AG20443 (cell line): ENCODE measurements around the gene HSDL2.
"Not testable (repeated sequence)": the region's sequence is repeated elsewhere in the genome, so short reads cannot be mapped to it uniquely, and the experiment has no call there.

Experiments
- DNase-seq: peaks from one replicate; pipeline ENCODE4 v3.0.0; 2012; ENCODE audit warnings: low spot score, mixed read lengths

HSDL2 gene

DNA sequence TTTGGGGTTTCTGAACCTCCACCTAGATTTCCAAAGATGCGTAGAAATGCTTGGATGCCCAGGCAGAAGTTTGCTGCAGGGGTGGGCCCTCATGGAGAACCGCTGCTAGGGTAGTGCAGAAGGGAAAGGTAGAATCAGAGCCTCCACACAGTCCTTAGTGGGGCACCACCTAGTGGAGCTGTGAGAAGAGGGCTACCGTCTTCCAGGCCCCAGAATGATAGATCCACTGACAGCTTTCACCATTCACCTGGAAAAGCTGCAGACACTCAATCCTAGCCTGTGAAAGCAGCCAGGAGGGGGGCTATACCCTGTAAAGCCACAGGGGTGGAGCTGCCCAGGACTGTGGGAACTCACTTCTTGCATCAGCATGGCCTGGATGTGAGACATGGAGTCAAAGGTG, 13.3 kb upstream of the HSDL2 start:
- DNase-seq, result no peak

DNA sequence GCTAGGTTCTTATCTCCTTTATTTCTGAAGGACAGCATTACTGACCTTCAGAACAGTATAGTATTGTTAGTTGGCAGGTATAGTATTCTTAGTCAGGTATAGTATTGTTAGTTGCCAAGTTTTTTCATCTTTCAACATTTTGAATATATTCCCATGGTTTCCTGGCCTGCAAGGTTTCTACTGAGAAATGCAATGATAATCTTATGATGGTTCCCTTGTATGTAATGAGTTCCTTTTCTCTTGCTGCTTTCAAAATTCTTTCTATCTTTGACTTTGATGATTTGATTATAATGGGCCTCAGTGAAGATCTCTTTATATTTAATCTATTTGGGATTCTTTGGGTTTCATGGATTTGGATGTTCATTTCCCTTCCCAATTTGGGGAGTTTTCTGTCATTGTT, 12.4 kb upstream of the HSDL2 start:
- no peak for DNase-seq

DNA sequence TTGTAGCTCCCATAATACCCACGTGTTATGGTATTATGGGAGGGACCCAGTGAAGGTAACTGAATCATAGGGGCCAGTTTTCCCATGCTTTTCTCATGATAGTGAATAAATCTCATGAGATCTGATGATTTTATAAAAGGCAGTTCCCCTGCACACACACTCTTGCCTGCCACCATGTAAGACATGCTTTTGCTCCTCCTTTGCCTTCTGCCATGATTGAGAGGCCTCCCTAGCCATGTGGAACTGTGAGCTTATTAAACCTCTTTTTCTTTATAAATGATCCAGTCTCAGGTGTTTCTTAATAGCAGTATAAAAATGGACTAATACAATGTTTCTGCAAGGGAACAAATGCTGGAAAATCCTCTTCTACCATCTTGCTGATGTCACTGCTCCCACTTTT, 10.1 kb upstream of the HSDL2 start:
- DNase-seq, result no peak

DNA sequence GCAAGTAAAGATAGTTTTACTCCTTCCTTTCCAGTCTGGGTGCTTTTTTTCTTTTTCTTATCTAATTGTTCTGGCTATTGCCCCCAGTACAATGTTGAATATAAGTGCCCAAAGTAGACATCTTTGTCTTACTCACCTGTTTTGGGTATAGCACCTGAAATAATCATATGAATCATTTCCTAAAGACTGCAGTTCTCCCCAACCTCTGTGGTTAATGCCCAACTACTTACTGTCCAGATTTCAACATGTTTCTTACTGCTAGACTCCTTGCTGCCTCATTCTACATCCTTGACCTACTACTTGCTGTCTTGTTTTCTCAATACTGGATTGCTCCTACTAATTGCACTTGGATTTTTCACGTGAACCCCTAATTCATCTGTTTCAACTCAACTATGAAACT, 8.8 kb upstream of the HSDL2 start:
- DNase-seq, result no peak

DNA sequence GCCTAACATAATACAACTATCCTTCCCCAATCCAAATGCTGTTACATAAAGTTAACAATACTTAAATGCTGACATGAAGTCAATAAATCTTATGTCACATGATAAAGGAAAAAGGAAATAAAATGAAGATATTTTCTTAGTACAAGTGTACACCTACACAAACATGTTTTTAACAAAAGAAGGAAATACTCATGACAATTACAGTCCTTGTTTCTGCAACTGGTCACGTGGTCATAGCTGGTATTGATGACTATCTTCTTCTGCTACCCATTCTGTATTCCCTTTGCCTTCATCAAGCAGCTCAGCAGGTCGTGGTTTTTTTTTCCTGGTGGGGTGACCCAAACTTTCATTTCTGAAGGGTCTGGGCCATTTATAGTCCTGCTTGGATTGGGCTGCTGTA, 6.2 kb upstream of the HSDL2 start:
- not testable (repeated sequence) for DNase-seq

DNA sequence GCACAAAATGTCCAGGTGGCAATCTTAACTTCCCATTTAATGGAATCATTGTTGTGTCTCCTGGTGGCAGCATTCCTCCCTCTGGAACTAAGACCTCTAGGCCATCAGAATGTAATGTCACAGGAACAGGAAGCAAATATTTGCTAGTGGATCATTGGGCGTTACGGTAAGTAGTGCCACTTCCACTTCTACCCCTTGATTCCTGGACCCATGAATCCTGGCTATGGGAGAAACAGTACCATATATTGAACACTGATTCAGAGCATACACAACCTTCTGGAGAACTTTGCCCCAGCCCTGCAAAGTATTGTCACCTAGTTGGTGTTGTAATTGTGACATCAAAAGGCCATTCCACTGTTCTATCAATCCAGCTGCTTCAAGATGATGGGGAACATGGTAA, 5.7 kb upstream of the HSDL2 start:
- not testable (repeated sequence) for DNase-seq

DNA sequence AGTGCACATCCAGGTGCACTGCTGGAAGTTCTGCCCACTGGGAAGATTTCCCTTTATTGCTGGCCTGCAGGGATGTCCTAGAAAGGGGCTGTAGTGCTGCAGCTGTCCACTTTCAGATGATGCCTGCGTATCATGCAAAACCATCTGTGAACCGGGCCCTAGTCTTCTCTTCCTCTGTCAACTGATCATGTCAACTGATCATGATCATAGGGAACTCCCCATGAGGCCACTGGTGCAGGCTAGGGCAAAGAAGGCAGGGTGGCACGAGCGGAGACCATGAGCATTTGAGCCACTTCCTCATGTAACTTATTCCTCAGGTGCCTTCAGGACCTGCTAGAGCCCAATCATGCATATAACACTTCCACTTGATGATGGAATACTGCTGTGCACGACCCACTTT, 4.5 kb upstream of the HSDL2 start:
- no peak for DNase-seq

DNA sequence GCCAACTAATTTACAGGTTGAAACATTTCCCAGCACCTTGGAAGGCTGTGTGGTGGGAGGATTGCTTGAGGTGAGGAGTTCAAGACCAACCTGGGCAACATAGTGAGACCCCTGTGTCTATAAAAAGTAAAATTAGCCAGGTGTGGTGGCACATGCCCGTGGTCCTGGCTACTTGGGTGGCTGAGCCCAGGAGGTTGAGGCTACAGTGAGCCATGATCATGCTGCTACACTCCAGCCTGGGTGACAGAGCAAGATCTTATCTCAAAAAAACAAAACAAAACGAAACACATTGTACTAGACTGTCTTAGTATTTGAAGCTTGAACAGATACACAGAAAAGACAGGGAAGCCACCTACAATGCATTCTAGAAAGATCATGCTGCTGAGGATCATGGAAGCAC, 2.8 kb upstream of the HSDL2 start:
- no peak for DNase-seq

DNA sequence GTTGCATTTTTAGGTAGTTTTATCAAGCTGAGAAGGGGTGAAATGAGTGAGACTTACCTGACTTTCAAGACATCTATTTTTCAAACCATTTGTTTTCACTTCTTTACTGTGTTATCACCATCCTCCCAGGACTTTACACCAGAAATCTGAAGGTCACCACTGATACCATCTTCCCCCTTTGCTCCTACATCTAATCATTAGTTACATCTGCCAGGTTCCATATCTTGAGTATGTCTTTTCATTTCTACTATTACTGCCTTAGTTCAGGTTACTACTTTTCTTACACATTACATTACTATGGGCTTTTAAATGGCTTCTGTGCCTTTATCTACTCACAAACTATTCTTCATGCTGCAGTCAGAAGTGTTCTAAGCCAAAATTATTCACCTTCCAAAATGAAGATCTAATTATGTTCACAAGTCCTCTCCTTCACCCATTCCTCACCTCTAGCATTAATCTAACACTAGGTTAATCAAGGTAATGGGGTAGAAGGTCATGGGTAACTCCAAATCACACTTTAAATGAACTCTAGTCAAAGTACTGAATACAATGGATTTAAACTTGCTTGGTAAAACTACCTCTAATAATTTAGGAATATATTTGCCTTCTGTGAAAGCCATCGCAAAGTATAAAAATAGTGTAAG, 2.1 kb upstream of the HSDL2 start:
- no peak for DNase-seq

DNA sequence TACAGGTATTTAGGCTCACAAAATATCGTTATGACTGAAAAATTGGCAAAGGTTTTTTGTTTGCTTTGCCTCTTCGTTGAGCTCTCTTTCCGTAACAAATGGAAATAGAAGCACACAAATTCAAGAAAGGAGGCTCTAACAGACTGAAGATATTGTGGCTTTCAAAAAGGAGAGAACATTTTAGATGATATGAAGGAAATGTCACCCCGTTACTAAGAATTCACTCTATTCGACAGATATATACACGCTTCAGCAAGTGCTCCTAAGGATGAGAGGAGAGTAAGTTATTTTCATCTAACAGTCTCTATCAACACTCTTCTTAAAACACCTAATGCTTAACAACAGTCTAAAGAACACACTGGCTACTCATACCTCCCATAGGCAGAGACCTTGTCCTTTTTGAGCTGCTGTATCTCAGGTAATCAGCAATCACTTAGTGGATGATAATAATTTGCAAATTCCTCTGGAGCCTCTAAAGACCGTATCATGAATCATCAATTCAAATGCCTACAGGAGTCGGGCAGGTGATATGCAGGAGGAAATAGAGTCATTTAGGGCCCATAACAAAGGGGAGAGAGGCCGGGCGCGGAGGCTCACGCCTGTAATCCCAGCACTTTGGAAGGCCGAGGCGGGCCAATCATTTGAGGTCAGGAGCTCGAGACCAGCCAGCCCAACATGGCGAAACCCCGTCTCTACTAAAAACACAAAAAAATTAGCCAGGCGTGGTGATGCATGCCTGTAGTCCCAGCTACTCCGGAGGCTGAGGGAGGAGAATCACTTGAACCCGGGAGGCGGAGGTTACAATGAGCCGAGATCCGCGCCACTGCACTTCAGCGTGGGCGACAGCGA, 1.4 kb upstream of the HSDL2 start:
- no peak for DNase-seq

DNA sequence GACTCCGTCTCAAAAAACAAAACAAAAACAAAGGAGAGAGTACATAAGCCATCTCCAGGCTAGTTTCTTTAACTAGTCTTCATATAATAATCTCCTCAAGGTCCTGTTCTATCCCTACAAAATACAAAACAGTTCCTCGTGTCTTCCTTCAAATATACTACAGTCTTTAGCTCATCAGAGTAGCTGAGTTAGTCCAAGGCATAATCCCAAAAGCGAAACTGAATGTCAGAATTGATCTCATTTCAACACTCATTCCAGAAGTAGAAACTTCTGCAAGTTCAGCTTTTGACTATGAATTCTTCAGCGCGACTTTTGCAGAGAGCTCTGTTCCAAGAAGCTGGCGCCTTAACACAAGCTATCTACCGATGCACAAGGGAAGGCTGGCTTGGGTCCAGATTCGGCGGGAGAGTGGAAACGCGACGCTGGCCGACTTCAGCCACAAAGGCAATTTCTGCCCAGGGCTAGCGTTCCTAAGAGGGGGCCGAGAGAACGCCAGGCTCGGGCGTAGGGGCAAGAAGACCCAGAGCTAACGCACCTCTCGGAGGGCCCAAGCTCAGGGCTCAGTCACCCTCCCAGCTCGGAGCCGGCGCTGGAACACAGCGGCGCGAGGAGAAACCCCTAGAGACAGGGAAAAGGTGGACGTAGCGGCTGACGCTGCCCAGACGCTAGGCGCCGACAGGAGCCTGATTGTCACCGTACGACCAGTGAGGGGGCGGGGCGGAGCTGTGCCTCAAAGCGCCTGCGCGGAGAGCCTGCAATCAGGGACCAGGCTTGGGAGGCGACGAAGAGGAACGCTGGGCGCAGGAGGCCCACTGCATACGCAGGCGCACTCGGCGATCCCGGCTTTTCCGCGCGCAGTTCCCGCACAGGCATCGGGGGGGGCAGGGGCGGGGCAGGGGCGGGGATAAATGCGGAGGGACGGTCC, 469 bp upstream of the HSDL2 start:
- peak; percentile 99 for DNase-seq

DNA sequence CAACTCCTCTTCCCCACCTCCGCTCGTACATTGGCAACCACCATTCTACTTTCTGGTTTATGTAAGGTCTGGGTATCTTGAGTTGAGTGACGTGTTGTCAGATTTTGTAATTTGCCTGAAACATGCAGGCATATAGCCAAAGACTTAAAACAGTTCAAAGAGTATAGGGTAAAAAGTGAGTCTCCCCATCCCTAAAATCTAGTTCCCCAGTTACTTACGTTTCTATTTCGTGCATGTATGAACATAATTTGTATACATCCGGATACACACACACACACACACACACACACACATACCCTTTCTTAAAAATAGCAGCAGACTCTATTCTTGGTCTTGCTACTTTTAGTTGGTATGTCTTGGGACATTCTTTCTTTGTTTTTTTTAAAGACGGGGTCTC, 915 bp downstream of the HSDL2 start:
- no peak for DNase-seq

DNA sequence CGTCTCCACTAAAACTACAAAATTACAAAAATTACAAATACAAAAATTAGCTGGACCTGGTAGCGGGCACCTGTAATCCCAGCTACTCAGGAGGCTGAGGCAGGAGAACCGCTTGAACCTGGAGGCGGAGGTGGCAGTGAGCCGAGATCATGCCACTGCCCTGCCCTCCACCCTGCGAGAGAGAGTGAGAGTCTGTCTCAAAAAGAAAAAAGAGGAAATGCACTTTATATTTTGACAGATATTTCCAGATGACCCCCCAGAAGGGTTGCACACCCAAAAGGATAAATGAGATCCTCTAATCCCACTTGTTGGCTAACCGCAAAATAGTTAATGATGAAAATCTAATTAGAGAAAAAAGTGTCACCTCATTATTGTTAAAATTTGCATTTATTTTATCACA, 2.2 kb downstream of the HSDL2 start:
- DNase-seq, result no peak

DNA sequence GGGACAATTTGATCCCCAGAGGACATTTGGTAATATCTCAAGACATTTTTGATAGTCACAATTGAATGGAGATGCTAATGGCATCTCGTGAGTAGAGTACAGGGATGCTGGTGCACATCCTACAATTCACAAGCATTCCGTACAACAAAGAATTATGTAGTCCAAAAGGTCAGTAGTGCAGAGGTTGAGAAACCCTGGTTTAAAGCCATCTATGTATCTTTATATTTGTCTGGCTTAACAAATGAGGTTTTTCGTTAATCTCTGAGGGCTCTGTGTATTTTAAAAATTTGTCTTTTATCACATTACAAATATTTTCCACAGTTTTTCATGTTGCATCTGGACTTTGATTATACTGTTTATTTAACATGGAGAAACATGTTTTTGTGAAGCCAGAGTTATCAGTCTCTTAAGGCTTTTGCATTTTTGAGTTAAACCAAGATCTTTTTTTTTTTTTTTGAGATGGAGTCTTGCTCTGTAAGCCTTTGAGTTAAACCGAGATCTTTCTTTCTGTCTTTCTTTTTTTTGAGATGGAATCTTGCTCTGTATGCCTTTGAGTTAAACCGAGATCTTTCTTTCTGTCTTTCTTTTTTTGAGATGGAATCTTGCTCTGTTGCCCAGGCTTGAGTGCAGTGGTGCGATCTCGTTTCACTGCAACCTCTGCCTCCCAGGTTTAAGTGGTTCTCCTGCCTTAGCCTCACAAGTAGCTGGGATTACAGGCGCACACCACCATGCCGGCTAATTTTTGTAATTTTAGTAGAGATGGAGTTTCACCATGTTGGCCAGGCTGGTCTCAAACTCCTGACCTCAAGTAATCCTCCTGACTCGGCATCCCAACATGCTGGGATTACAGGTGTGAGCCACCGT, 2.8 kb downstream of the HSDL2 start:
- no peak for DNase-seq

DNA sequence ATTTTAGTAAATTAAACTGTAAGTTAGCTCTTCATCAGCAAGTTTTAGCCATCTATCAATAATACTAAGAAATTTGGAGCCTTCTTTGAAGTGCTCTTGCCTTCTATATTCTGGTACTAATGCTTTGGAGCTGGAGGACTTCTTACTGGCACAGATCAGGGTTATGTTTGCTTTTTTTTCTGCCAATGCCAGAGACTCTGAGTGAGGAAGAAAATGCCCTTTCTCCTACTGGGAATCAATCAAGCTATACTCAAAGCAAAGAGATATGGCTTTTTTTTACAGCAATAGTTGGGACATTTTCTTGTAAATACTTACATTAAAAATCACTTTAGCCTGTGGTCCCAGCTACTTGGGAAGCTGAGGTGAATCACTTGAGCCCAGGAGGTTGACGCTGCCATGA, 4.3 kb downstream of the HSDL2 start:
- DNase-seq, result no peak

DNA sequence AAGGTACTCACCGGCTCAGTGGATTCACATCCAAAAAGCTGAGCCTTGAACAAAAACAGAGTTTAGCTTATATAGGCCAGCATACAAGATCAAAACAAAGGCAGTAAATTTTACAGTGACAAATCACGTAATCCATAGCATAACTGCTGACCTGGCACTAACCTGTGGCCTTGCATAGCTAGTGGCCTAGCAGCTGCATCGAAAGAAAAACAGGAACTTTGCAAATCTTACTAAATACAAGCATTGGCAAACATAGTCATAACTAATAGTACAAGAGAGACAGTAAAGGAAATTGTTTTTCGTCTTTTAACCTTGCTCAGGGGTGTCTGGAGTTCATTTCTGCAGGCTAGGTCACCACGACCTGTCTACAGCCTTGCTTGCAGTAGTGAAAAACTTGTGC, 4.8 kb downstream of the HSDL2 start:
- DNase-seq, result no peak

DNA sequence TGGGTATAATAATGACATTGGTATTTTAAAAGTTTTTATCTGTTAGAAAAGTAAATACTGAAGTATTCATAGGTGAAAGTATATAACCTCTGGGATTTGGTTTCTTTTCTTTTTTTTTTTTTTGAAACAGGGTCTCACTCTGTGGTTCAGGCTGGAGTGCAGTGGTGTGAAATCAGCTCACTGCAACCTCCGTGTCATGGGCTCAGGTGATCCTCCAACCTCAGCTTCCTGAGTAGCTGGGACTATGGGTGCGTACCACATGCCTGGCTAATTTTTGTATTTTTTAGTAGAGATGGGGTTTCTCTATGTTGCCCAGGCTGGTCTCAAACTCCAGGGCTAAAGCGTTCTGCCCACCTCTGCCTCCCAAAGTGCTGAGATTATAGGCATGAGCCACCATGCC, 7.2 kb downstream of the HSDL2 start:
- no peak for DNase-seq

DNA sequence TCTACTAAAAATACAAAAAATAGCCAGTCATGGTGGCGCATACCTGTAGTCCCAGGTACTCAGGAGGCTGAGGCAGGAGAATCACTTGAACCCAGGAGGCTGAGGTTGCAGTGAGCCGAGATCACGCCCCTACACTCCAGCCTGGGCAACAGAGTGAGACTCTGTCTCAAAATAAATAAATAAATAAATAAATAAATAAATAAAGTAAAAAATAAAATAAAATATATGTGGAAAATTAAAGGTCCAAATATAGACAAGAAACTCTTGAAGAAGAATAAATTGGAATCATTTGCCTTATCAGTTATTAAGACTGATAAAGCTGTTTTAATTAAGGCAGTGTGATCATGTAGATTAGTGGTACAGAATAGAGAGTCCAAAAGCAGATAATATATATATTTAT, 10.0 kb downstream of the HSDL2 start:
- DNase-seq, result not testable (repeated sequence)

DNA sequence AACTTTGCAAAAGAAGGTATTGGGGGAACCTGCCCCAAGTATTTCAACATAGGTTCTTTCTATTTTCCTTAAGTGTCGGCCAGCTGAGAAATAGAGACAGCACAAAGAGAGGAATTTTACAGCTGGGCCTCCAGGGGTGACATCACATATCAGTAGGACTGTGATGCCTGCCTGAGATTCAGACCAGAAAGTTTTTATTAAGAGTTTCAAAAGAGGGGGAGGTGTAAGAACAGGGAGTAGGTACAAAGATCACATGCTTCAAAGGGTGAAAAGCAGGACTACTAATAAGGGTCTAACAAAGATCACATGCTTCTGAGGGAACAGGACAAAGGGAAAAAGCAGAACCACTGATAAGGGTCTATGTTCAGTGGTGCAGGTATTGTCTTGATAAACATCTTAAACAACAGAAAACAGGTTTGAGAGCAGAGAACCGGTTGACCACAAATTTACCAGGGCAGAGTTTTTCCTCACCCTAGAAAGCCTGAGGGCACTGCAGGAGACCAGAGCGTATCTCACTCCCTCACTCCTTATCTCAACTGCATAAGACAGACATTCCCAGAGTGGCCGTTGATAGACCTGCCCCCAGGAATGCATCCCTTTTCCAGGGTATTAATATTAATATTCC, 12.1 kb downstream of the HSDL2 start:
- DNase-seq, result not testable (repeated sequence)

DNA sequence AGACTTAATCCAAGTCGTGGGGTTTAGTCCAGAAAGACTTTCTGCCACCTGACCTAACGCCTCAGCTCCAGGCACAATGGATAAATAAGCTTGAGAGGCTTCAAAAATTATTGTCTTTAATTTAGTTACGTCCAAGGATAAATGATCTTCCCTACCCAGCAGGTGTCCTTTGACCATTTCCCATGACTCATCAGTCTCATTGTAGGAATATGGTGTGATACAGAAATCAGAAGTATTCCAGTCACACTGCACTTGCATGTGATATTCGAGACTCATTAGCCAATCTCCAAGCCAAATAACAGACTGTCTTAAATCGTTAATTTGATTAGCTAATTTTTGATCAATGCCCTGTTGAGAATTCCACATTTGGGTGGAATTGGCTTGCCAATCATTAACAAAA, 13.2 kb downstream of the HSDL2 start:
- DNase-seq, result not testable (repeated sequence)

DNA sequence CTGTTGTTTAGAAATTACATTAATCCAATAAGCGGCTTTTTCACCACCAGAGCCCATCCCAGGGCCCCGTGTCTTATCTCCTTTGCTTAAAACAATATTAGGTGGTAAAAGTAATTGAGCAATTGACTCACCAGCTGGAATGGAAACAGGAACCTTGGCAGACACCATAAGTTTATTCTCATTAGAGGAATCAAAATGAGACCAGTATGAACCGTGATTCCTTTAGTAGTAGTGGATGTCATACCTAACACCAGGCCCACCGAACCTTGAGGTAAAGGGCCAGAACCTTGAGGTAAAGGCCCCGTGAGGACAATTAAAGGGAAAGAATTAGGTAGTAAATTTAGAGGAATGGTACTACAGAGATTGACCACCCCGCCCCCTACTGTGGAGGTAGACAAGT, 16.5 kb downstream of the HSDL2 start:
- no peak for DNase-seq
